Parathyroid adenoma (tissue), 2 donors: ENCODE data around the gene TNFRSF9.
"Not testable (repeated sequence)": the region's sequence is repeated elsewhere in the genome, so short reads cannot be mapped to it uniquely, and the experiment has no call there.

Experiments used
- H2AFZ ChIP-seq: fragments of 300-600 bp; sonication (generic); one replicate; pipeline ENCODE4 v1.7.0; 2017; ENCODE audit warnings: antibody characterized with exemption, mild to moderate bottlenecking
- H3K27ac ChIP-seq: fragments of 300-600 bp; sonication (generic); one replicate; pipeline ENCODE4 v1.7.0; 2017
- H3K27me3 ChIP-seq: fragments of 300-600 bp; sonication (generic); one replicate; pipeline ENCODE4 v1.7.0; 2017; ENCODE audit warnings: low read length; ENCODE audit not compliant: control insufficient read depth, insufficient read depth
- H3K36me3 ChIP-seq: fragments of 300-600 bp; sonication (generic); one replicate; pipeline ENCODE4 v1.7.0; 2017; ENCODE audit warnings: low read length; ENCODE audit not compliant: control insufficient read depth, insufficient read depth
- H3K4me1 ChIP-seq: fragments of 300-600 bp; sonication (generic); one replicate; pipeline ENCODE4 v1.7.0; 2017; ENCODE audit warnings: control low read depth
- H3K4me2 ChIP-seq: fragments of 300-600 bp; sonication (generic); one replicate; pipeline ENCODE4 v1.7.0; 2017; ENCODE audit warnings: low read length
- H3K4me3 ChIP-seq: fragments of 300-600 bp; sonication (generic); one replicate; pipeline ENCODE4 v1.7.0; 2017; ENCODE audit warnings: low read depth, low read length
- H3K79me2 ChIP-seq: fragments of 300-600 bp; sonication (generic); one replicate; pipeline ENCODE4 v1.7.0; 2017; ENCODE audit warnings: control low read depth
- H3K9ac ChIP-seq: fragments of 300-600 bp; sonication (generic); one replicate; pipeline ENCODE4 v1.7.0; 2017; ENCODE audit warnings: mild to moderate bottlenecking
- H3K9me3 ChIP-seq: fragments of 300-600 bp; sonication (generic); one replicate; pipeline ENCODE4 v1.7.0; 2017; ENCODE audit warnings: low read length; ENCODE audit not compliant: control insufficient read depth
- TF ChIP-seq, protein P1 (sequence below): fragments of 300-600 bp; sonication (generic); IDR thresholded peaks from one replicate; pipeline ENCODE4 v1.7.0; 2017; ENCODE audit warnings: antibody characterized with exemption, mild to moderate bottlenecking
- donor health status: primary hyperparathyroidism.

TNFRSF9 gene

GRCh38 chr1:7956218-7957032 is 15.8 kb upstream of the TNFRSF9 start:
- no peak overlapping the region for H3K9ac ChIP-seq
- H3K4me2 ChIP-seq, result no peak overlapping the region
- H3K4me3 ChIP-seq, result no peak overlapping the region
- H3K27me3 ChIP-seq, result no peaks in the 10 kb centered on the region
- TF ChIP-seq, protein P1, sequence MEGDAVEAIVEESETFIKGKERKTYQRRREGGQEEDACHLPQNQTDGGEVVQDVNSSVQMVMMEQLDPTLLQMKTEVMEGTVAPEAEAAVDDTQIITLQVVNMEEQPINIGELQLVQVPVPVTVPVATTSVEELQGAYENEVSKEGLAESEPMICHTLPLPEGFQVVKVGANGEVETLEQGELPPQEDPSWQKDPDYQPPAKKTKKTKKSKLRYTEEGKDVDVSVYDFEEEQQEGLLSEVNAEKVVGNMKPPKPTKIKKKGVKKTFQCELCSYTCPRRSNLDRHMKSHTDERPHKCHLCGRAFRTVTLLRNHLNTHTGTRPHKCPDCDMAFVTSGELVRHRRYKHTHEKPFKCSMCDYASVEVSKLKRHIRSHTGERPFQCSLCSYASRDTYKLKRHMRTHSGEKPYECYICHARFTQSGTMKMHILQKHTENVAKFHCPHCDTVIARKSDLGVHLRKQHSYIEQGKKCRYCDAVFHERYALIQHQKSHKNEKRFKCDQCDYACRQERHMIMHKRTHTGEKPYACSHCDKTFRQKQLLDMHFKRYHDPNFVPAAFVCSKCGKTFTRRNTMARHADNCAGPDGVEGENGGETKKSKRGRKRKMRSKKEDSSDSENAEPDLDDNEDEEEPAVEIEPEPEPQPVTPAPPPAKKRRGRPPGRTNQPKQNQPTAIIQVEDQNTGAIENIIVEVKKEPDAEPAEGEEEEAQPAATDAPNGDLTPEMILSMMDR, result no peak
- H2AFZ ChIP-seq, result no peak overlapping the region
- no peak overlapping the region for H3K27ac ChIP-seq
- no peaks in the 10 kb centered on the region for H3K79me2 ChIP-seq
- H3K4me1 ChIP-seq, result no peaks in the 10 kb centered on the region
- no peaks in the 10 kb centered on the region for H3K9me3 ChIP-seq
- H3K36me3 ChIP-seq, result no peaks in the 10 kb centered on the region

- Histone ChIP-seq H3K9ac (no peak overlapping the region), H3K27me3 (no peaks in the 10 kb centered on the region), H3K4me1 (no peaks in the 10 kb centered on the region), H3K4me3 (peak overlapping the region; percentile 93), H3K79me2 (no peaks in the 10 kb centered on the region), H3K4me2 (peak overlapping the region; percentile 99), H3K9me3 (no peaks in the 10 kb centered on the region), H3K27ac (peak overlapping the region; percentile 78), H3K36me3 (no peaks in the 10 kb centered on the region), H2AFZ (peak overlapping the region; percentile 99)
- TF ChIP-seq, protein P1, result no peak
These were observed 14.0 kb upstream of the TNFRSF9 start for GRCh38 chr1:7954683-7955082.

GRCh38 chr1:7953850-7954609 is 13.4 kb upstream of the TNFRSF9 start:
- Histone ChIP-seq H3K36me3 (no peaks in the 10 kb centered on the region), H3K4me3 (peak overlapping the region; percentile 93), H3K4me1 (no peaks in the 10 kb centered on the region), H3K4me2 (peak overlapping the region; percentile 99), H3K9ac (peak overlapping the region; percentile 28), H3K27ac (peak overlapping the region; percentile 78), H3K27me3 (no peaks in the 10 kb centered on the region), H3K79me2 (no peaks in the 10 kb centered on the region), H3K9me3 (no peaks in the 10 kb centered on the region), H2AFZ (peak overlapping the region; percentile 99)
- TF ChIP-seq, protein P1, result no peak

DNA sequence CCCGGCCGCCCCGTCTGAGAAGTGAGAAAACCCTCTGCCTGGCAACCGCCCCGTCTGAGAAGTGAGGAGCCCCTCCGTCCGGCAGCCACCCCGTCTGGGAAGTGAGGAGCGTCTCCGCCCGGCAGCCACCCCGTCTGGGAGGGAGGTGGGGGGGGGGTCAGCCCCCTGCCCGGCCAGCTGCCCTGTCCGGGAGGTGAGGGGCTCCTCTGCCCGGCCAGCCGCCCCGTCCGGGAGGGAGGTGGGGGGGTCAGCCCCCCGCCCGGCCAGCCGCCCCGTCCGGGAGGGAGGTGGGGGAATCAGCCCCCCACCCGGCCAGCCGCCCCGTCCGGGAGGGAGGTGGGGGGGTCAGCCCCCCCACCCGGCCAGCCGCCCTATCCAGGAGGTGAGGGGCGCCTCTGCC is 12.2 kb upstream of the TNFRSF9 start:
- H3K4me3 ChIP-seq, H3K79me2 ChIP-seq, H2AFZ ChIP-seq: not testable (repeated sequence)

DNA sequence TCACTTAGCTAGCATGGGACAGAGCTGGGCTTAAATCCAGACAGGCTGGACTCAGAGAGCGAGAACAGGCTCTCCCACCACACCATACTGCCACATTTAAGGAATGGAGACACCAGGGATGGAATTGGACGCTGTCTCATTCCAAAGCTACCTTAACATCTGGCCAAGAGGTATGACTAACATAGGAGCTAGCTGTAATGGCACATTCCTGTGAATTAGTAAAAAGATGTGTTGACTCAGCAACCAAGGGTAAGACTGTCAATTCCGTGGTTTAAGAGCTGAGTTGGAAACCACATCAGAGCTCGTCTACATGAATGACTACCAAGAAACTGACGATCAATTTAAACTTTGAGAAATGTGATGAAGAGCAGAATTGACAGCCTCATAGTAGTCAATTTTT is 8.3 kb upstream of the TNFRSF9 start:
- H3K79me2 ChIP-seq, result no peaks in the 10 kb centered on the region
- H3K4me2 ChIP-seq, result no peak overlapping the region
- H3K36me3 ChIP-seq, result no peaks in the 10 kb centered on the region
- TF ChIP-seq, protein P1, result no peak
- H2AFZ ChIP-seq, result no peak overlapping the region
- no peak overlapping the region for H3K9ac ChIP-seq
- no peaks in the 10 kb centered on the region for H3K27me3 ChIP-seq
- H3K27ac ChIP-seq, result no peak overlapping the region
- H3K4me3 ChIP-seq, result no peak overlapping the region
- no peaks in the 10 kb centered on the region for H3K9me3 ChIP-seq
- H3K4me1 ChIP-seq, result no peaks in the 10 kb centered on the region

More for the DNA sequence above, 12.2 kb upstream of the TNFRSF9 start:
- not testable (repeated sequence) for H3K4me2 ChIP-seq, H3K36me3 ChIP-seq, H3K9ac ChIP-seq, H3K27ac ChIP-seq, H3K4me1 ChIP-seq, H3K9me3 ChIP-seq, H3K27me3 ChIP-seq
